ENCODE results near the gene ASPHD2.

DNA sequence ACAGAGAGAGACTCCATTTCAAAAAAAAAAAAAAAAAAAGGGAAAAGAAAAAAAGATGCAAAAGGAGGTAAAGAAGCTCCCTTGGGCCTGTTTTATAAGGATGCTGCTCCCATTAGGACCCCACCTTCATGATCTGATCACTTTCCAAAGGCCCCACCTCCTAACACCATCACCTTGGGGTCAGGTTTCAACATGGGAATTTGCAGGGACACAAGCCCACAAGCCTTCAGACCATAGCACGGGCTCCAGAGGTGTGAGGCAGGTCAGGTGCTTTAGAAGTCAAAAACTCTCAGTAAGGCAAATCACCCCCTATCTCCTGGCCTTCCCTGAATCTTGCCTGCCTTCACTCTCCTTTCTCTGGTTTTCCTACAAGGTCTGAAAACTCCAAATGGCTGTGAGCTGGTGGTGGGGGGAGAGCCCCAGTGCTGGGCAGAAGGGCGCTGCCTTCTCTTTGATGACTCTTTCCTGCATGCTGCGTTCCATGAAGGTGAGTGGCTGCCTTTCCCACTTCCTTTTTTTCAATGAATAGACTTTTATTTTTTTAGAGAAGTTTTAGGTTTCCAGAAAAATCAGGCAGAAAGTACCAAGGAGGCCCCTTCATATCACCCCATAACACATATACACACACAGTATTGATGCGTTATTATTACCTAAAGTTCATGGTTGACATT is 13.2 kb downstream of the ASPHD2 start:
- TF ChIP-seq POLR2A (IDR thresholded peaks at IDR 0.05) (no peak), CTCF (IDR thresholded peaks at IDR 0.05) (no peak)
